Heart left ventricle (tissue), 16 donors: ENCODE results near the gene CRELD2. TPM values are rescaled to one million over a fixed set of nuclear protein-coding genes. Genes with fewer than 3 reads are reported as not detected.

Experiments
- ATAC-seq, 4 donors: fragments of 200-7000 bp; cut with Tn5 transposase; one replicate each; pipeline ENCODE4 v1.9.1; 2020 to 2022; ENCODE audit warnings: moderate library complexity in 4 of 4, mild to moderate bottlenecking in 3 of 4, moderate number of reproducible peaks in 1 of 4
- DNase-seq, 5 donors: peaks; one replicate each; pipeline ENCODE4 v3.0.0-alpha.2; 2020
- H3K27ac ChIP-seq, 12 donors: fragments of 200-600 bp; sonication (generic) in 4 of 12; one replicate each; pipeline versions ENCODE4 v1.5.0 to v1.8.0; 2016 to 2022; ENCODE audit warnings: mild to moderate bottlenecking in 2 of 12
- H3K27me3 ChIP-seq, 9 donors: fragments of 200-600 bp; sonication (generic) in 2 of 9; one replicate each; pipeline versions ENCODE4 v1.5.1 to v1.8.0; 2016 to 2022; ENCODE audit warnings: mild to moderate bottlenecking in 3 of 9
- H3K36me3 ChIP-seq, 9 donors: fragments of 200-600 bp; sonication (generic) in 2 of 9; one replicate each; pipeline versions ENCODE4 v1.5.0 to v1.8.0; 2018 to 2022; ENCODE audit warnings: mild to moderate bottlenecking in 2 of 9
- H3K4me1 ChIP-seq, 12 donors: fragments of 200-600 bp; sonication (generic) in 4 of 12; one replicate each; pipeline versions ENCODE4 v1.5.0 to v1.8.0; 2016 to 2022; ENCODE audit warnings: mild to moderate bottlenecking in 3 of 12
- H3K4me3 ChIP-seq, 12 donors: fragments of 200-600 bp; sonication (generic) in 4 of 12; one replicate each; pipeline versions ENCODE4 v1.5.0 to v1.8.0; 2017 to 2022; ENCODE audit warnings: mild to moderate bottlenecking in 9 of 12, moderate library complexity in 4 of 12
- H3K9me3 ChIP-seq, 12 donors: fragments of 200-600 bp; sonication (generic) in 4 of 12; one replicate each; pipeline versions ENCODE4 v1.5.0 to v1.8.0; 2016 to 2022; ENCODE audit warnings: mild to moderate bottlenecking in 1 of 12
- POLR2A ChIP-seq, 2 donors: fragments of 450-650 bp; IDR thresholded peaks; one replicate each; pipeline ENCODE4 v1.6.1; 2017; ENCODE audit warnings: antibody characterized with exemption in 2 of 2, mild to moderate bottlenecking in 2 of 2, moderate library complexity in 2 of 2
- WGBS, 4 donors: extraction: QIAGEN DNeasy Blood & Tissue Kit in 2 of 4; methylation state at CpG; one replicate each; pipeline versions ENCODE4 v1.1.5 to v1.1.7; 2013 to 2018; 5-methylcytosine and 5-hydroxymethylcytosine counted together
- intact Hi-C, 10 donors: fragments of 100-400 bp; cut with DNase I; formaldehyde crosslinking; loops; one replicate each; pipeline versions ENCODE4 v1.11.1 to v1.14.2; 2022
- polyA plus RNA-seq, 2 donors: library from polyadenylated mRNA; stranded (reverse); fragments of 200-250 nt; gene quantifications; one replicate each; pipeline ENCODE4 v1.2.3, GENCODE V29; 2013
- total RNA-seq, 9 donors: library from RNA; depleted of rRNA in 2 of 9; stranded (reverse); fragments of >200 nt in 2 of 9; fragmentation: NEBNext Ultra II Directional in 3 of 9; extraction: Animal tissue kit (Norgen Biotek cat#: 25700) in 3 of 9; gene quantifications; one replicate each; pipeline versions ENCODE4 v1.1.0 to v1.2.4, GENCODE V29; 2016 to 2023
- TF ChIP-seq, protein P1 (sequence below), 12 donors: fragments of 200-600 bp; sonication (generic) in 4 of 12; IDR thresholded peaks; one replicate each; pipeline versions ENCODE4 v1.5.0 to v1.8.0; 2018 to 2022; ENCODE audit warnings: antibody characterized with exemption in 12 of 12, mild to moderate bottlenecking in 5 of 12
- donor health status: ischemic (EF 13 %, LVEDD 7.1; RV severe dilation, severe dysfunction).
- donor health status: healthy with polysubstance abuse.
- donor health status: DM: no; HTN: yes; CAD: no.
- donor health status: DM: no; HTN: no; CAD: no.
- donor health status: ischemic (EF 25% LVEDD 6.9; RV normal size, moderate dysfunction).
- donor health status: ischemic (EF 25% LVEDD 5.7; RV mildly dilated, moderate dysfunction).
- donor health status: healthy.
- donor health status: DM: yes; HTN: yes; CAD: no.
- donor health status: ischemic (EF 35%, LVEDD 5.7; RV mildly dilated, moderate dysfunction).
- donor health status: nonischemic (EF 11% LVEDD 7.7; RV severe dilation, severe dysfunction).
- donor health status: DM: yes; HTN: yes; CAD: no.
- donor health status: PGD.
- donor health status: ischemic (EF 29% LVEDD 5.4; RV normal size, mild dysfunction).
- donor health status: nonischemic (EF 23%, LVEDD 6.1; RV moderate dilation, normal function).

The CRELD2 gene
- total and polyA plus RNA-seq, 11 donors, result 15.0 to 70.3 (median 21.6) TPM

DNA sequence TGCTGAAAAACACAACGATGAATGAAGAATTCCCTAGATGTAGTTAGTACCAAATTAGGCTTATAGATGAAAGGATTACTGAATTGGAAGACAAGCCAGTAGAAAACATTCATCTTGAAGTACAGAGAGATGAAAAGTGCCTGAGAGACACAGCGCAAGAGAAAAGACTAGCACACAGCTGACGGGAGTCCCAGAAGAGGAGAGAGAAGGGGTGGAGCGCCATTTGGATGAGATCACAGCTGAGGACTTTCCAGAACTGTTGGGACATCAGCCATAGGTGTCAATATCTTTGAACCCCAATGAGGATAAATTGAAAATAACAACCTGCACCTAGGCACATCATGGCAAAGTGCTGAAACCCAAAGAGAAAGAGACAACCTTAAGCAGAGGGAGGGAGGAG, 25.4 kb upstream of the CRELD2 start:
- intact Hi-C loops, result no loop called here
- peaks cover 0 to 30% (median 7%) of the 10 kb centered on the region in 9 donors for H3K36me3 ChIP-seq
- no peak overlapping the region for H3K27ac ChIP-seq
- ATAC-seq (no peak), DNase-seq (no peak)
- H3K4me1 ChIP-seq, result peaks cover 0 to 12% (median 2%) of the 10 kb centered on the region in 12 donors
- H3K27me3 ChIP-seq, result no peaks in the 10 kb centered on the region
- peaks cover 0 to 39% (median 0%) of the 10 kb centered on the region in 12 donors for H3K9me3 ChIP-seq
- TF ChIP-seq, protein P1, sequence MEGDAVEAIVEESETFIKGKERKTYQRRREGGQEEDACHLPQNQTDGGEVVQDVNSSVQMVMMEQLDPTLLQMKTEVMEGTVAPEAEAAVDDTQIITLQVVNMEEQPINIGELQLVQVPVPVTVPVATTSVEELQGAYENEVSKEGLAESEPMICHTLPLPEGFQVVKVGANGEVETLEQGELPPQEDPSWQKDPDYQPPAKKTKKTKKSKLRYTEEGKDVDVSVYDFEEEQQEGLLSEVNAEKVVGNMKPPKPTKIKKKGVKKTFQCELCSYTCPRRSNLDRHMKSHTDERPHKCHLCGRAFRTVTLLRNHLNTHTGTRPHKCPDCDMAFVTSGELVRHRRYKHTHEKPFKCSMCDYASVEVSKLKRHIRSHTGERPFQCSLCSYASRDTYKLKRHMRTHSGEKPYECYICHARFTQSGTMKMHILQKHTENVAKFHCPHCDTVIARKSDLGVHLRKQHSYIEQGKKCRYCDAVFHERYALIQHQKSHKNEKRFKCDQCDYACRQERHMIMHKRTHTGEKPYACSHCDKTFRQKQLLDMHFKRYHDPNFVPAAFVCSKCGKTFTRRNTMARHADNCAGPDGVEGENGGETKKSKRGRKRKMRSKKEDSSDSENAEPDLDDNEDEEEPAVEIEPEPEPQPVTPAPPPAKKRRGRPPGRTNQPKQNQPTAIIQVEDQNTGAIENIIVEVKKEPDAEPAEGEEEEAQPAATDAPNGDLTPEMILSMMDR (IDR thresholded peaks at IDR 0.05), result no peak
- no peak for TF ChIP-seq POLR2A (IDR thresholded peaks at IDR 0.05)
- no peak overlapping the region for H3K4me3 ChIP-seq
- 66 to 97% (median 92%) methylated on average over 4 of the region's 4 CpGs for WGBS, 4 donors

DNA sequence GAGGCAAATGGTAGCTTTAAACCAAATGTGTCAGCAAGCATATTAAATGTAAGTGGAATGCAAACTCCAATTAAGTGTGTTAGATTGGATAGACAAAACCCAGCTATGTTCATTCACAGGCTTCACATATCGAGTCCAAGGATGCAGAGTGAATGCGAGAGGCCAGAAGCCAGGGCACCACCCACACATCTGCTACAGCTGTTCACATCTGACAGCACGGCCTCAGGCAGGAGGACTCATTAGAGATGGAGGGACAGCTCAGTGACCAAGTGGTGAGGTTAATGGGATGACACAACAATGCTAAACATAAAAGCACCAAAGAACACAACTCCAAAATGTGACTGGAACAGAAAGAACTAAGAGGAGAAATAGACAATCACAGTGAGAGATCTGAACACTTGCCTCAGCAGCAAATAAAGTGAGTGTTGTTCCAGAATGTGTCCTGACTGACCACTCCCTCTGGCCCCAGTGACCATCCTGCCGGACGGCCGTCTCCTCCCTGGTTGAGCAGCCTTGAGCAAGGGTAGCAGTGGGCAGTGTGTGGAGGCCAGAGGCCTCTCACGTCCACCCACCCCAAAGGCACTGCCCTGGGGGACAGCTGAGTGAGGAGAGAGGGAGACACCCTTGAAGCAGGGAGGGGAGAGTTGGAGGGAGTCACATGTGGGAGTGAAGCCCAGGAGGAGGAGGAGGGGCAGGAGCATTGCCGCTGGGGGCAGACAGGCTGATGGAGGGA, 23.9 kb upstream of the CRELD2 start:
- 84 to 86% (median 85%) methylated on average over 8 of the region's 8 CpGs for WGBS, 4 donors
- H3K4me1 ChIP-seq, result peaks cover 0 to 12% (median 2%) of the 10 kb centered on the region in 12 donors
- intact Hi-C loops, result no loop called here
- H3K36me3 ChIP-seq, result peaks cover 0 to 31% (median 0%) of the 10 kb centered on the region in 9 donors
- peak in 1 of 4 donors; percentile 6 for ATAC-seq
- no peak overlapping the region for H3K4me3 ChIP-seq
- H3K27me3 ChIP-seq, result no peaks in the 10 kb centered on the region
- no peak for TF ChIP-seq POLR2A (IDR thresholded peaks at IDR 0.05)
- TF ChIP-seq, protein P1 (IDR thresholded peaks at IDR 0.05), result no peak
- H3K27ac ChIP-seq, result no peak overlapping the region
- peaks cover 0 to 34% (median 0%) of the 10 kb centered on the region in 12 donors for H3K9me3 ChIP-seq
- DNase-seq, result no peak

DNA sequence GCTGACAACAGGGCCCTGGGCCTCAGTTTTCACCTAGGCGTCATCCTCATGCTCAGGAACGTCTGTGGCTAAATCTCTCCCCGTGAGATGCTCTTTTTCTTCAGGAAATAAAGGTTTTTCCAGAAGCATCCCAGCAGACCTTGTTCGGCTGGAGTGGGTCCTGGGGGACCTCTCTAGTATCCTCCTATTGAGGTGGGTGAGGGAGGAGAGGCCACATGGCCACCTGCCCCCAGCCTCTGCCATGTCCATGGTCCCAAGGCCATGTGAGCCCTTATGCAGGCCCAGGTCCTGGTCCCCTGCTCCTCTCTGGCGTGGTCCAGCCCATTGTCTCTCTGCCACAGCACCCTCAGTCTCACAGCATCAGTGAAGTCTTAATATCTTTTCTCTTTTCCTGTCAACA, 22.2 kb upstream of the CRELD2 start:
- H3K4me1 ChIP-seq, result peaks cover 0 to 12% (median 2%) of the 10 kb centered on the region in 12 donors
- H3K4me3 ChIP-seq, result no peak overlapping the region
- no peak overlapping the region for H3K27ac ChIP-seq
- H3K36me3 ChIP-seq, result peaks cover 0 to 32% (median 9%) of the 10 kb centered on the region in 9 donors
- H3K9me3 ChIP-seq, result peaks cover 0 to 22% (median 0%) of the 10 kb centered on the region in 12 donors
- TF ChIP-seq, protein P1 (IDR thresholded peaks at IDR 0.05), result no peak
- no peak for TF ChIP-seq POLR2A (IDR thresholded peaks at IDR 0.05)
- intact Hi-C loops, result no loop called here
- ATAC-seq, result no peak
- no peak for DNase-seq
- H3K27me3 ChIP-seq, result no peaks in the 10 kb centered on the region
- WGBS, 4 donors, result 88 to 96% (median 92%) methylated on average over 5 of the region's 5 CpGs

DNA sequence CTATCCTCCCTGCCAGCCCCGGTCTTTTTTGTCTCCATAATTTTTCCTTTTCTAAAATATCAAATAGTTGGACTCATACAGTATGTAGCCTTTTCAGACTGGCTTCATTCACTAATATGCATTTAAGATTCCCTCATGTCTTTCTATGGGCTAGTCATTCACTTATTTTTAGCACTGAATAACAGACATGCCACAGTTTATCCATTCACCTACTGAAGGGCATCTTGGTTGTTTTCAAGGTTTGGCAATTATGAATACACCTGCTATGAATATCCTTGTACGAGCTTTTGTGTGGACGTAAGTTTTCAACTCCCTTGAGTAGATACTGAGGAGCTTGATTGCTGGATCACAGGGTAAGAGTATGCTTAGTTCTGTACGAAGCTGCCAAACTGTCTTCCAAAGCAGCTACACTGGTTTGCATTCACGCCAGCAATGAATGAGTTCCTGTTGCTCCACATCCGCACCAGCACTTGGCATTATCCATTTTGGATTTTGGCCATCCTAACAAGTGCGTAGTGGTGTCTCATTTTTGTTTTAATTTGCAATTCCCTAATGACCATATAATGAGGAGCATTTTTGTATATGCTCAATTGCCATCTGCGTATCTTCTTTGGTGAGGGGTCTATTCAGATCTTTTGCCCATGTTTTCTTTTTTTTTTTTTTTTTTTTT, 21.3 kb upstream of the CRELD2 start:
- WGBS, 4 donors, result 75 to 82% (median 78%) methylated on average over 8 of the region's 8 CpGs
- intact Hi-C loops, result no loop called here

More for the DNA sequence above, 21.3 kb upstream of the CRELD2 start:
- no peak overlapping the region for H3K4me3 ChIP-seq
- H3K36me3 ChIP-seq, result peaks cover 0 to 41% (median 10%) of the 10 kb centered on the region in 9 donors
- H3K27me3 ChIP-seq, result no peaks in the 10 kb centered on the region
- peaks cover 0 to 8% (median 2%) of the 10 kb centered on the region in 12 donors for H3K4me1 ChIP-seq
- TF ChIP-seq, protein P1 (IDR thresholded peaks at IDR 0.05), result no peak
- TF ChIP-seq POLR2A (IDR thresholded peaks at IDR 0.05), result no peak
- peak overlapping the region in 1 of 12 donors; percentile 24 for H3K27ac ChIP-seq
- ATAC-seq (peak in 2 of 4 donors; percentile 43 to 56), DNase-seq (peak in 1 of 5 donors; percentile 30)
- peaks cover 0 to 21% (median 0%) of the 10 kb centered on the region in 12 donors for H3K9me3 ChIP-seq
